ENCODE measurements around the gene BCL11A.

Gene BCL11A

DNA sequence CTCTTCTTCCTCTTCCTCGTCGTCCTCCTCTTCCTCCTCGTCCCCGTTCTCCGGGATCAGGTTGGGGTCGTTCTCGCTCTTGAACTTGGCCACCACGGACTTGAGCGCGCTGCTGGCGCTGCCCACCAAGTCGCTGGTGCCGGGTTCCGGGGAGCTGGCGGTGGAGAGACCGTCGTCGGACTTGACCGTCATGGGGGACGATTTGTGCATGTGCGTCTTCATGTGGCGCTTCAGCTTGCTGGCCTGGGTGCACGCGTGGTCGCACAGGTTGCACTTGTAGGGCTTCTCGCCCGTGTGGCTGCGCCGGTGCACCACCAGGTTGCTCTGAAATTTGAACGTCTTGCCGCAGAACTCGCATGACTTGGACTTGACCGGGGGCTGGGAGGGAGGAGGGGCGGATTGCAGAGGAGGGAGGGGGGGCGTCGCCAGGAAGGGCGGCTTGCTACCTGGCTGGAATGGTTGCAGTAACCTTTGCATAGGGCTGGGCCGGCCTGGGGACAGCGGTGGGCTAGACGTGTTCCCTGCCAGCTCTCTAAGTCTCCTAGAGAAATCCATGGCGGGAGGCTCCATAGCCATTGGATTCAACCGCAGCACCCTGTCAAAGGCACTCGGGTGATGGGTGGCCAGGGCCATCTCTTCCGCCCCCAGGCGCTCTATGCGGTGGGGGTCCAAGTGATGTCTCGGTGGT, 91.9 kb downstream of the BCL11A start:
- DNase-seq (ENCODE audit: low read depth): no peak

DNA sequence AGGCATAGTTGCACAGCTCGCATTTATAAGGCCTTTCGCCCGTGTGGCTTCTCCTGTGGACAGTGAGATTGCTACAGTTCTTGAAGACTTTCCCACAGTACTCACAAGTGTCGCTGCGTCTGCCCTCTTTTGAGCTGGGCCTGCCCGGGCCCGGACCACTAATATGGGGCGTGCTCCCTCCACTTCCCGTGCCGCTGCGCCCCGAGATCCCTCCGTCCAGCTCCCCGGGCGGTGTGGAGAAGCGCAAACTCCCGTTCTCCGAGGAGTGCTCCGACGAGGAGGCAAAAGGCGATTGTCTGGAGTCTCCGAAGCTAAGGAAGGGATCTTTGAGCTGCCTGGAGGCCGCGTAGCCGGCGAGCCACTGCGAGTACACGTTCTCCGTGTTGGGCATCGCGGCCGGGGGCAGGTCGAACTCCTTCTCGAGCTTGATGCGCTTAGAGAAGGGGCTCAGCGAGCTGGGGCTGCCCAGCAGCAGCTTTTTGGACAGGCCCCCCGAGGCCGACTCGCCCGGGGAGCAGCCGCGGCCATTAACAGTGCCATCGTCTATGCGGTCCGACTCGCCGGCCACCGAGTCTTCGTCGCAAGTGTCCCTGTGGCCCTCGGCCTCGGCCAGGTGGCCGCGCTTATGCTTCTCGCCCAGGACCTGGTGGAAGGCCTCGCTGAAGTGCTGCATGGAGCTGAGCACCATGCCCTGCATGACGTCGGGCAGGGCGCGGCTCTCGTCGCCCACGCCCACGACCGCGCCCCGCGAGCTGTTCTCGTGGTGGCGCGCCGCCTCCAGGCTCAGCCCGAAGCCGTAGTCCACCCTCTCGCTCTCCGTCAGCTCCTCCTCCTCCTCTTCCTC, 92.7 kb downstream of the BCL11A start:
- DNase-seq (ENCODE audit: low read depth): no peak

DNA sequence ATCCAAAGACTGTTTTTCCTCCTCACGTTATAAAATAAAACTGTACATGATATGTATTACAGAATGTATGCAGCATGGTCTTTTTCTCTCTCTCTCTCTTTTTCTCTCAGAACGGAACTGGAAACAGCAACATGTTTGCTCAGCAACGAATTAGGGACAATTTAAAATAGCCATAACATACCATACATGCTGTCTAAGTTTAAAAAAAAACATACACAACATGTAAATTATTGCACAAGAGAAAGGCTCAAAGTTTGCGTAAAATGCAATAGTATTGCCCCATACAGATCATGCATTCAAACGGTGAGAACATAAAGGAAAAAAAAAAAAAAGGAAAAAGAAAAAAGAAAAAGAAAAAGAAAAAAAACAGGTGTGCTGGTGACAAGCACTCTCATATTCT, 93.6 kb downstream of the BCL11A start:
- DNase-seq (ENCODE audit: low read depth): no peak

DNA sequence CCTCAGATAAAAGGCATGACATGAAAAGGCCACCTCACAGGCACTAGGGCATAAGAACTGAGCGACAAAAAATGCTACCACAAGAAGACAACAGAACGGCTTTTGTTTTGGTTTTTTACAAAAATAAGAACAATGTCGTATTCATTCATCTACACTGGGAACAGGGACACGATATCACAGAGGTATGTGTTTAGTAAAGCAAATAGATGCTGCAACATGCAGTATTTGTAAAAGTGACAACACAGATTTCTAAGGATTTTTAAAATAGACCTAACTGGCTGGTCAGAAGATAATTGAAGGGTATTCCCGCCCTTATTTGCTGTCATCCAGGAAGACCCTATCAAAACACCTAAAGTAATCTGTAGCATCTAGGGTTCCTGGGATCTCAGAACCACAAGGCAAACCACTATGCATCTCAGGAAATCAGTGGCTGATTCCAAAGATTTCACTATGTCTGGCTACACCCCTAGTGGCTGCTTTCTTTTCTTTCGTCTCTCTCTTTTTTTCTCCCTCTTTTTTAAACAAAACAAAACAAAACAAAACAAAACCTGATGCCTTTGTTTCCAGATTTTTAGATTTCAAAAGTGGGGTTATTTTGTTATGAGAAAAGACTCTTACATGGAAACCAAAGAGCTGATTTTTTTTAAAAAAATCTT, 97.2 kb downstream of the BCL11A start:
- DNase-seq (ENCODE audit: low read depth): no peak

DNA sequence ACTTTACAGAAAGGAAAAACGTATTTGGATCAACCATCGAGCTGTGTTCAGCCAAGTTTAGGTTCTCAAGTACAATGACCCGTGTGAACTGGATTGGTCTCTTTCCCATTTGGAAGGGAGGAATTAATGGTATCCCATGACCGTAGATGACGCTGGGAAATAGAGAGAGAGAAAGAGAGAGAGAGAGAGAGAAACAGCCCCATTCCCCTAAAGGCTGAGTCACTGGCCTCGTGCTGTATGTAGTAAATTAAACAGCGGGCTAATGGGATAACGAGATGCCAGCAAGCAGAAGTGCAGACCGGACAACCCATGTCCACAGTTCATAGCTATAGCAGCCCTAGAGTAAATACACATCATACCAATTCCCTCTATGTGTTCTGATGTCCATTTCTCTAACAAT, 99.6 kb downstream of the BCL11A start:
- no peak for DNase-seq (ENCODE audit: low read depth)

DNA sequence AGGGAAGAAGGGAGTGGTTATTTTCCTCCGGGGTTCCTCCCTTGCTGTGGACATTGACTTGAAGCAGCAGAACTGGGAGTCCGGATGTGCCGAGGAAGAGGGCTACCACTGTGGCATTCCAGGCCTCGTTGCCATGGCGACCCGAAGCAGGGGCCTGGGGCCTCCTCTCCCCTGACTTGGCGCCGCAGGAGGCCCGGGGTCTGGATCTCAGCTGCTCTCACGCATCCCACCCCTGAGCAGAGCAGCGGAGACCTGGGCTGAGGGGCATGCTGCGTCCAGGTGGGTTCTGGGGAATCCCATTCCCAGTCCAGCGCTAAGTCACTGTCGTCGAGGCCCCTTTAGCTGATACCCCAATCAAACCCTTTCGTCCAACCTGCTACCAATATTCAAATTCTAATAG, 100.2 kb downstream of the BCL11A start:
- no peak for DNase-seq (ENCODE audit: low read depth)

DNA sequence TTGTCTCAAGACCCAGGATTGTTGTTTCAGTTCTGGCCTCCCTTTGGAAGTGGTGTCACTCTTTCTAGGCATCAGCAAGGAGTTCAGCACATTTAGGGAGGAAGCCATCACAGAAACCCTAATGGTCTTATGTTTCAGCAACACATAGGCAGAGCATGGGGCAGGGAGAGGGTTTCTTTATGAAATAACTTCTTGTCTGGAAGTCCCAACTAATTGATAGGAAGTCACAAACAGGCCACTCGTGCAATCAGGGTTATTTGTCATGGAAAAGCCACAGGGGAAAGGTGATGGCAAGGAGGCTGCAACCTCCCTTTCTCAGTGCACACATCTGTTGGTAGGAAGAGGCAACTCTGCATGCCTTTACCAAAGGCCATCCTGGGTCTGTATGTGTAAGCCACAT, 103.0 kb downstream of the BCL11A start:
- no peak for DNase-seq (ENCODE audit: low read depth)

DNA sequence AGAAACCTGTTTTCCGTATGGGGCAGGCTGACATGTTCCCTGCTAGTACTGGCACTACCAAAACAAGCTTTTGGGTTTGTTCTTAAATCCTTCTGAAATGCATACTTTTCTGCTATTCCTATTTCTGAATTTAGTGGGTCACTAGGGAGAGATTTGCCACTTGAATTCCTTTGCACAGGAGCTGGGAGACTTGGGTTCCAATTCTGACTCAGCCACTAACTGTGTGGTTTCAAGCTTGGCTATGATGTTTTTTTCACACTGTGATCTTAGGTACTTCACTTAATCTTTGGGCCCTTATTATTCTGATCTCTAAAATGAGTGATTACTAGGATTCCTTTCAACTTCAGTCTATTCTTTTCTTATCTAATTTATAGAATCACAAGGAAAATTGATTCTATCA, 105.5 kb downstream of the BCL11A start:
- DNase-seq (ENCODE audit: low read depth): no peak

DNA sequence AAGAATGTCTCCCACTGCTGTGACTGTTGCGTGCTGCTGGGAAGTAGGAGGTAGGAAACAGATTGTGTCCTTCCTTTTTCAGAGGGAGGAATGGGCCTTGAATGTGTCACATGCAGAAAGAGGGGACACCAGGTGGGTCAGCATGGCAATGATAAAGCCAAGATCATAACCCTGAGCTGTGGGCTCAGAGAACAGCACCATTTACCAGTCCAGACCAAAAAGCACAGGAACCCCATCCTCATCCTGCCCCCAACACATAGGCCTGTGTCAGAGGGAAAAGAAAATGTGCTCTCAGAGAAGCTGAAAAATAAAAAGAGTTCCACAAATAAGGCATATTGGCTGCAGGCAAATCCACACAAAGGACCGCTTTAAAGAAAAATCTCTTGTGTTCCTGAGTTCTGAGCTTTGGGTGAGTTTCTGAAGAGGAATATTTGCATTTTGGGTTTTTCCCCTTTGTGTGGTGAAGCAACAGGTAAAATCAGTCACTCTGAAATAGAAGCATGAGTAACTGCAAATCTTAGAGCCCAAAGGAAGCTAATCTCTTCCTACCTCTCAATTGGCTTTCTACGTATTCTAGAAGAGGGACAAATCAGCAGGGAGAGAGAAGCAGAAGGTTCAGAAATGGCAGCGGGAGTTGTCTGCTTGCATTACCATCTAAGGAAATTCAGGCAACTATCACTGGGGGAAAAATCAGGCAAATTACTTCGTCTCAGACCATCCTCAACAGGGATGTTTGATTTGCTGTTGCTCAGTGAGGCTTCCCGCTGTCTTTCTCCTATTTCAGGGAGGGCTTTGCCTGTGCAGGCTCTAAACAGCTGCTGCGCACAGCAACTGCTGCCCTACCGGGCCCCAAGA, 106.8 kb downstream of the BCL11A start:
- no peak for DNase-seq (ENCODE audit: low read depth)

DNA sequence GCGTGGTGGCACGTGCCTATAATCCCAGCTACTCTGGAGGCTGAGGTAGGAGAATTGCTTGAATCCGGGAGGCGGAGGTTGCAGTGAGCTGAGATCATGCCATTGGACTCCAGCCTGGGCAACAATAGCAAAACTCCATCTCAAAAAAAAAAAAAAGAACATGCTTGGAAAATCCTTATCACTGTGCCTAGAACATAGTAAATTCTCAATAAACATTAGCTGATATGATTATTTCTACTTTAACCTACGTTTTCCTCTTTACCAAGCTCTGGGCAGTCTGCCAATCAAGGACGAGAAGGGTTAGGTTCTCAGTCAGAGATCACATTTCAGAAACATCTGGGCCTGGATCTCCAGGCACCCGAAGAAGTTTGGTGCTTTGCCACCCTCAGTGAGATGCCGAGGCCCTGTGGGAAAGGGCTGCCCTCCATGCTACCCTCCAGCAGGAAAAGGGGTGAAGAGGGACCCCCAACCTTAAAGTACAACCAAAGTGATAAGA, 107.7 kb downstream of the BCL11A start:
- no peak for DNase-seq (ENCODE audit: low read depth)

DNA sequence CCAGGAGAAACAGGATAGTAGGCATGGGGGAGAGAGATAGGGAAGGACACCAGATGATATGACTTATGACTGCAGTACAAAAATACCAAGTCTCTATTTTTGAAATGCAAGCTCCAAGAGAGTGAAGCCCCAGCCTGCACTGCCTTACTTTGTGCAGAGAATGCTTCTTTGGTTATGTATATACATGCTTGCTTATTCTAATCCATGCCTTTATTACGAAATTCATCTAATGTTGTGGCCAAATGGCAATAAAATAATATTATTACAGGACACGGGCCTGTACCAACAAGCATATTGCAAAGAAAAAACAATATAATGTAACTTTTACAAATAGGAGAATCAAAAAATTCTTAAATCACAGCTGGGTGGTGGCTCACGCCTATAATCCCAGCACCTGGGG, 110.8 kb downstream of the BCL11A start:
- no peak for DNase-seq (ENCODE audit: low read depth)

DNA sequence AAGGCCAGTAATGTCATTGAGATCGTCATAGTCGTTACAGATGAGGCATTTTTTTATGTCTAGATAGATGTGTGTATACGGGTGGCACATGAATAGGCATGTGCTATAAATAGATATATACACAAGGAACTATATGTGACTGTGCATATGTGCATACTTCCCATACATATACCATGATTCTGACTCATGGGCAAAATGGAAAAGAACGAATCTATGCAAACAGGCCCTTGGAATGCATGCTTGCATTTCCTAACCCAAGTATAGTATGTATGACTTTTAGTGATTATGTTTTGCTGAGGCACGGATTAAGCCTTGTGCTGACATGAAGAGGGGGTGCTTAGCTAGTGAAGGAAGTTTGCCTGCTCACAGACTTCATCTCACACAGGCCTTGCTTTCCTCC, 111.7 kb downstream of the BCL11A start:
- DNase-seq (ENCODE audit: low read depth): no peak

DNA sequence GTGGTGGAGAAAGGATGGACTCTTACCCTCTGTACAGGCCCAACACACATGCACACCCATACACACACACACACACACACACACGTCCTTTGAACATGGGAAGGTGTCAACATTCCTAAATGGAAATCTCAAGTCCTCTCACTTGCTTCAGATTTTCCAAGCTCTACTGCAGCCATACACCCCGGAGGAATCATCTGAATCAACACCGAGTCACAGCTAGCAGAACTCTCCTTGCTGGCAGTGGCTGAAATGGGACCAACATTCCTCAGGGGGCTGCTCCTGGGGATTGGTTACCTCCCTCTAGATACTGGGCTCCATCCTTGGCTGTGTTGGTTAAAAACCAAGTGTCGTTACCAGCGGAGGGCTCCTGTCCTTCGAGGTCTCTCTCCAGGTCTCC, 112.7 kb downstream of the BCL11A start:
- no peak for DNase-seq (ENCODE audit: low read depth)

DNA sequence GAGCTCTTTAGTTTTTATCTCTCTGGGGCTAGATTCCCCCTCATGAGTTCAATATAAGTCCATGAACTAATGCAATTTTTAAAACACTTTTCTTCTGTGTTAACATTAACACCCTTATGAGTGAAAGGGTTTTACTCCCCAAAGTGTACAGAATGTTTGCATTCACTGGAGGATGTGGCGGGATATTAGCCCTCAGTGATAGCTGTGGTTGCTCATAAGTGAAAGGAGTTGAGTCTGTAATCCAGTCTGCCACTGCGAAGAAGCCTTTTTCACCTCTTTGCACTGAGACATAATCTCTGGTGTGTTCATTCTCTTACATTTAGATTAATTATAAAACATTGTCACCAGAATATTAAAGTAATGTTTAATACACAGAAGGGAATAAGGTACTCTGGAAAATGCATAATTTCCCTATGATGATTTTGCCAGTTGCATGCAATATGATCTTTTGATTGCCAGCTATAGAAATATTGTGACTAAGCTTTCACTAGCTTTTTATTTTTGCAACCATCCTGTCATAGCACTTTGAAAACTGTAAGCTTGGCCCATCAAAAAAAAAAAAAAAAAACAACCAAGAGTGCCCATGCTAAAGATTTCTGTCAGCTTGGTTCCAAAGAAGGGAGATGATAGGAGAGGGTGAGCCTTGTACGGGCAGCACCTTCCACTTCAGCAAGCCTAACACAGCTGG, 113.2 kb downstream of the BCL11A start:
- DNase-seq (ENCODE audit: low read depth): no peak

DNA sequence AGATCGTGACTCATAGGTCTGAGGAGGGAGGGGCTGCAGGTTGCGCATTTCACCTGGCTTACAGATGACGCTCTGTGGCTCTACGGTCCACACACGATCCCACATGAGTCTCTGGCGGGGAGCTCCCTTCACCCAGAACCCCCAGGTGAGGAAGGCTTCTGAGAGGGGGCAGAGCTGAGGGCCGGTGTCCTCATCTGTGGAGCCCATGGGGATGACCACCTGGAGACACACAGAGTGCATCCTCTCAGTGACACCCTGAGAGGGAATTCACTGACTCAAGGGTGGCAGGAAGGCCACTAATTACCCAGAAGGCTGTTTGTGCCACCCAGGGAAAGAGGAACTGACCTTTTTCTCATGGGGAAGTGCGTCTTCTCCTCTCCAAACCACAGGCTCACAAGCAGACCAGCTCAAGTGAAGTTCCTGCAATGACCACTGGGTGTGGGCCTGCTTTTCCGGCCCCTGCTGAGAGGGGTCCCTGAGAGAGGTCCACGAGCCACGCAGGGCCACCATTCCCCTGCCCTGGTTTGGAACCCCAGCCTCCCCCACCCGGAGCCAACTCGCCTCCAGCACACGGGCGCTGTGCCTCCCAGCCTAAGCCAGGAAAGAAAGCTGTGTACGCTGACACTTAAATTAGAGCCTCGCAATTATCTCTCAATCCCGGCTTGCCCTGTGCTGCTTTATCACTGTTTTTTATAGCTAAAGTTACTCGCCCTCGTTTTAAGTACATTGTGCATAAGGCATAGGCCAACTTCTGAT, 114.1 kb downstream of the BCL11A start:
- no peak for DNase-seq (ENCODE audit: low read depth)

DNA sequence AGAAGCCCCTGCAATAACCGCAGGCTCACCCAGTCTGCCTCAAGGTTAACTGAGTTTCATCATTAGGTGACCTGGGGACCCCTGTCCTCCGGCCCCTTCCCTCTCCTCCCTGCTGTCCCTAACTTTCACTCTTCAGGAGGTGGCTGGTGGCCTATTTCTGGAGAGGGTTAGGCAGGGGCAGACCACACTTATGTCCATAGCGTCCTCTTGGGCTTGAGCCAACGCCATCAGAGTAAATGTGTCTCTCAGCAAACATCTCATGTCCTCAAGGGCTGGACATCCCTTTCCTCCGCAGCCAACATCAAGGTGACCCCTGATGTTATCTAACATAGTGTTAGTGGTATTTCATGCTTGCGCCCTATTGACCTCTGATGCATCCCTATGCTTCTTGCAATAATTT, 114.8 kb downstream of the BCL11A start:
- no peak for DNase-seq (ENCODE audit: low read depth)

DNA sequence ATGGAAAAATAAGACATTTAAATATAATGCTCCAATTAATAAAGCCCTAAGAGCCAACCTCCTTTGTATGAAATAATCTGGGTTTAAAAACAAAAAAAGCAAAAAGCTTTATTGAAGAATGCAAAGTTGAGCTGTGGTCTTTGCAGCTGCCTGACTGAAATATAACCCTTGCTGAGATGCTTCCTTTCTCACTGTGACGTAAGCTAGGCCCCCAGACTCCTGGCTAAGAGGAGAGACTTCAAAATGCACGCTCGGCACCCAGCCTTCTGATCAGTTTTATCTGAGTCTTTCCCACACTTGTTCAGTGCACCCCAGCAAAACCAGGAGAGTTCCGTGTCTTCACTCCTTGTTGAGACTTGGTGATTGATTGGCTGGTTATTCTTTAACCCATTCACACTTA, 115.3 kb downstream of the BCL11A start:
- DNase-seq (ENCODE audit: low read depth): no peak

DNA sequence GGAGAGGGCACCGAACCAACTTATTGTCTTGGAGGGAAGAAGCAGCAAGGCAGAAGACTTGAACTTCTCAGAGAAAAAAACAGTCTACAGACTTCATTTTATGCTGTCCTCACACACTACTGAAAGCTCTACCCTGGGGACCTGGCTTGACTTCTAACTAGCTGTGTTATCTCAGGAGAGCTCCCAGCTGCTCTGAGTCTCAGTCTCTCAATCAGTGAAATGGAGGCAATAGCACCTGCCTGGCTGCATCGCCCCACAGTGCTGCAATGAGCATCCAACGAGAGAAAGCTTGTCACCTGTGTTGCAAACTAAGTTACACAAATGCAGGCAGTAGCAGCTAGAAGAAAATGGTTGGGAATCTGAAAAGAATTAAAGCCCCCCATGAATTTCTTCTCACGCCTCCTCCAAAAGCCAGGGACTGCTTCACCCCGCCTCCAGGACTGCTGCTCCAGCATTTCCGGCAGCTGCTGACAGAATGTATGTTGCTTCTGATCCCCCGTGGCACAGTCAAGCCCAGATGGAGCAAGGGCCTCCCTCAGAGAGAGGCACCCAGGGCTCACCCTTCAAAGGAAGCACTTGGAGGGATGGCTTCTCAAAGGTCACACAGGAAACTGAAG, 116.3 kb downstream of the BCL11A start:
- no peak for DNase-seq (ENCODE audit: low read depth)

DNA sequence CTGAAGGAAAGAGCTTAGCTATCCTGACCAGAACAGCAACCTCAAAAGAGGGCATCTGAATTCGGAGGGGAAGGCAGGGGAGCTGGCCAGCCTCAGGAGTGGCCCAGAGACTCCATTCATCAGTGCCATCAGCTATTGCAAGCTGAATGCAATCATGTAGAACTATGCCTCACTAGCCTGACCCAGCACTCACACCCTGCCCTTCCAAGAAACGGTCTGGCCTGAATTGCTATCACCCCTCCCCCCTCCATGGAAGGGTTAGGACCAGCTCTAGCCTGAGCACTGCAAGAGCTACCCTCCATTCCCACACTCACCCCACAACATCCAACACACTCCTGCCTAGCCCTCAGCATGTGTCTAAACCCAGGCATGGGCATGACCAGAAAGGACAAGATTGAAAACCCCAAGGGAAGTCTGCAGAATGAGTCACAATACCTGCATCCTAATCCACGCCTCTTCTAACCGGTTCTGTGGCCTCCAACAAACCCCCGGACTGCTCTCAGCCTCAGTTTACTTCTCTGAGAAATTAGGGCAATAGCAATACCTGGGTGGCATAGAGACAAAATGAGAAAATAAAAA, 120.3 kb downstream of the BCL11A start:
- DNase-seq (ENCODE audit: low read depth): no peak

DNA sequence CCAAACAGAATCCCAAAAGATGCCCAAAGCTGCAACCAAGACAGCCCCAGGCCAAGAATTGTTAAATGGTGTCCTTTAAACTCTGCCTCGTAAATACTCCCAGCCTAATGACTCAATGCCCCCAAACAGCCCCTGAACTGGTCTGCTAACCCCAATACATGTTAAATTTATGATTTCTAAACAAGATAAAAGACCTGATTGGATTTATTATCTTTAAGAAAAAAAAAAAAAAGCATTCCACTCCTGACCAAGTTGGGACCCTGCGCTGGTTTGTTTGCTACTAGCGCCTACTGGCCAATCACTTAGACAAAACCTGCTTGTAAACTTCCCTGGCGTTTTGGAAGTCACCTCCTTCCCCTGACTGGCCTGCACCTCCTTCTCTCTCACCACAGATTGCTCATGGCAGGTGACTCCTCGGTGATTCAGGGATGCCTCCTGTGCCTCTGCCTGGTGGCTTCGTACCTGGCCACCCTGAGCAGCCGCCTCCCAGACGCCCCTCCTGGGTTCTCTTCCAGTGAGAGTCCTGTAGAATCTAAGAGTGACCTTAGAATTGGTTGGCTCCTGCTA, 121.3 kb downstream of the BCL11A start:
- DNase-seq (ENCODE audit: low read depth): no peak
